ENCODE data around the gene REXO4. TPM values are rescaled to one million over a fixed set of nuclear protein-coding genes. Genes with fewer than 3 reads are reported as not detected.

REXO4 gene
- total and polyA plus RNA-seq, 10 of the 15 experiments (the other 5 are each of a cell fraction or from before 2014, with no cell fraction given), result 2.7 to 43.9 (median 30.5) TPM

DNA sequence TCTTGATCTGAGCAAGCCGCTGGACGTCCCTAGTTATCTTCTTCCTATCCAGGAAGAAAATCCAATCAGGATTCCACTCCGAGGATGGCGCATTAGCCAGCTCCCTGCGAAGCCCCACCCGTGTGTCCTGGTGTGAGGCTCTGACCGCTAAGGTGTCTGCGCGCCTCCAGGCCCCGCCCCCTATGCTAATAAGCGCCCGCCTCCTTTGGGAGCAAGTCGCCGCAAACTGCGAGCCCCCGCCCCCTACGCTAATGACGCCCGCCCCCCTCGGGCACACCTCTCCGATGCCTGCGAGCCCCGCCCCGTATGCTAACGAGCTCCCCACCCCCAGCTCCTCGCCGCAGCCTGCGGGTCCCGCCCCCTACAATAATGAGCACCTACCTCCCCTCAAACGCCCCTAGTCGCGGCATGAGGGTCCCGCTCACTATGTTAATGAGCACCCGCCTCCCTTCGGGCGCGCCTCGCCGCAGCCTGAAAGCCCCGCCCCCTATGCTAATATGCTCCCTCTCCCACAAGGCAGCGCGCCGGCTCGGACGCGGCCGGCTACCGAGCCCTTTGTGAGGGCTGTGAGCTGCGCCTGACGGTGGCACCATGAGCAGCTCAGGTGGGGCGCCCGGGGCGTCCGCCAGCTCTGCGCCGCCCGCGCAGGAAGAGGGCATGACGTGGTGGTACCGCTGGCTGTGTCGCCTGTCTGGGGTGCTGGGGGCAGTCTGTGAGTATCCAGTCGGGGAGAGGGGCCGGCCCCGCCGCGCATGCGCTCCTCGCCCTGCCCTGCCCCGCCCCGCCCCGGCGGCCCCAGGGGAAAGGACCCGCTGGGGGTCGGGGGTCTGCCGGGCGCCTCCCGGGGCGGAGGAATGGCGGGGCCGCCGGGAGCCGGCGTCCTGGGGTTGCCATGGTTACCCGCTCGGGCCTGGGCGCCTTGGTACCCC, 41.9 kb upstream of the REXO4 start, which contains the start of gene CACFD1 (continued):
- TF ChIP-seq MEF2B (IDR thresholded peaks at IDR 0.05; ENCODE audit: partially characterized antibody, poor library complexity, severe bottlenecking) (peak; percentile 83), ZZZ3 (IDR thresholded peaks at IDR 0.05; ENCODE audit: control insufficient read depth, insufficient read length, low read depth) (no peak), EP300 (IDR thresholded peaks at IDR 0.05; ENCODE audit: borderline replicate concordance in 1 of 2, control insufficient read depth in 1 of 2, low read depth in 2 of 2, low read length in 2 of 2) (no peak), NR2C1 (IDR thresholded peaks at IDR 0.05) (no peak), CHD4 (IDR thresholded peaks at IDR 0.05) (no peak), NRF1 (conservative IDR thresholded peaks at IDR 0.05; ENCODE audit: low read depth, low read length) (peak; percentile 57), IKZF1 (conservative IDR thresholded peaks at IDR 0.05) (peak; percentile 66; the same call in 1 of the 2 replicates), HDGF (IDR thresholded peaks at IDR 0.05) (no peak; the same call in 1 of the 2 replicates), RBBP5 (conservative IDR thresholded peaks at IDR 0.05) (no peak), SMAD1 (IDR thresholded peaks at IDR 0.05; ENCODE audit: low read depth, partially characterized antibody) (no peak), ZNF384 (IDR thresholded peaks at IDR 0.05; ENCODE audit: borderline replicate concordance, low read depth, low read length) (no peak)
- TF ChIP-seq, protein P1, sequence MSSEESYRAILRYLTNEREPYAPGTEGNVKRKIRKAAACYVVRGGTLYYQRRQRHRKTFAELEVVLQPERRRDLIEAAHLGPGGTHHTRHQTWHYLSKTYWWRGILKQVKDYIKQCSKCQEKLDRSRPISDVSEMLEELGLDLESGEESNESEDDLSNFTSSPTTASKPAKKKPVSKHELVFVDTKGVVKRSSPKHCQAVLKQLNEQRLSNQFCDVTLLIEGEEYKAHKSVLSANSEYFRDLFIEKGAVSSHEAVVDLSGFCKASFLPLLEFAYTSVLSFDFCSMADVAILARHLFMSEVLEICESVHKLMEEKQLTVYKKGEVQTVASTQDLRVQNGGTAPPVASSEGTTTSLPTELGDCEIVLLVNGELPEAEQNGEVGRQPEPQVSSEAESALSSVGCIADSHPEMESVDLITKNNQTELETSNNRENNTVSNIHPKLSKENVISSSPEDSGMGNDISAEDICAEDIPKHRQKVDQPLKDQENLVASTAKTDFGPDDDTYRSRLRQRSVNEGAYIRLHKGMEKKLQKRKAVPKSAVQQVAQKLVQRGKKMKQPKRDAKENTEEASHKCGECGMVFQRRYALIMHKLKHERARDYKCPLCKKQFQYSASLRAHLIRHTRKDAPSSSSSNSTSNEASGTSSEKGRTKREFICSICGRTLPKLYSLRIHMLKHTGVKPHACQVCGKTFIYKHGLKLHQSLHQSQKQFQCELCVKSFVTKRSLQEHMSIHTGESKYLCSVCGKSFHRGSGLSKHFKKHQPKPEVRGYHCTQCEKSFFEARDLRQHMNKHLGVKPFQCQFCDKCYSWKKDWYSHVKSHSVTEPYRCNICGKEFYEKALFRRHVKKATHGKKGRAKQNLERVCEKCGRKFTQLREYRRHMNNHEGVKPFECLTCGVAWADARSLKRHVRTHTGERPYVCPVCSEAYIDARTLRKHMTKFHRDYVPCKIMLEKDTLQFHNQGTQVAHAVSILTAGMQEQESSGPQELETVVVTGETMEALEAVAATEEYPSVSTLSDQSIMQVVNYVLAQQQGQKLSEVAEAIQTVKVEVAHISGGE (CRISPR knock-in tag; IDR thresholded peaks at IDR 0.05), result no peak
- TF ChIP-seq, protein P2, sequence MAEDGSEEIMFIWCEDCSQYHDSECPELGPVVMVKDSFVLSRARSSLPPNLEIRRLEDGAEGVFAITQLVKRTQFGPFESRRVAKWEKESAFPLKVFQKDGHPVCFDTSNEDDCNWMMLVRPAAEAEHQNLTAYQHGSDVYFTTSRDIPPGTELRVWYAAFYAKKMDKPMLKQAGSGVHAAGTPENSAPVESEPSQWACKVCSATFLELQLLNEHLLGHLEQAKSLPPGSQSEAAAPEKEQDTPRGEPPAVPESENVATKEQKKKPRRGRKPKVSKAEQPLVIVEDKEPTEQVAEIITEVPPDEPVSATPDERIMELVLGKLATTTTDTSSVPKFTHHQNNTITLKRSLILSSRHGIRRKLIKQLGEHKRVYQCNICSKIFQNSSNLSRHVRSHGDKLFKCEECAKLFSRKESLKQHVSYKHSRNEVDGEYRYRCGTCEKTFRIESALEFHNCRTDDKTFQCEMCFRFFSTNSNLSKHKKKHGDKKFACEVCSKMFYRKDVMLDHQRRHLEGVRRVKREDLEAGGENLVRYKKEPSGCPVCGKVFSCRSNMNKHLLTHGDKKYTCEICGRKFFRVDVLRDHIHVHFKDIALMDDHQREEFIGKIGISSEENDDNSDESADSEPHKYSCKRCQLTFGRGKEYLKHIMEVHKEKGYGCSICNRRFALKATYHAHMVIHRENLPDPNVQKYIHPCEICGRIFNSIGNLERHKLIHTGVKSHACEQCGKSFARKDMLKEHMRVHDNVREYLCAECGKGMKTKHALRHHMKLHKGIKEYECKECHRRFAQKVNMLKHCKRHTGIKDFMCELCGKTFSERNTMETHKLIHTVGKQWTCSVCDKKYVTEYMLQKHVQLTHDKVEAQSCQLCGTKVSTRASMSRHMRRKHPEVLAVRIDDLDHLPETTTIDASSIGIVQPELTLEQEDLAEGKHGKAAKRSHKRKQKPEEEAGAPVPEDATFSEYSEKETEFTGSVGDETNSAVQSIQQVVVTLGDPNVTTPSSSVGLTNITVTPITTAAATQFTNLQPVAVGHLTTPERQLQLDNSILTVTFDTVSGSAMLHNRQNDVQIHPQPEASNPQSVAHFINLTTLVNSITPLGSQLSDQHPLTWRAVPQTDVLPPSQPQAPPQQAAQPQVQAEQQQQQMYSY (CRISPR knock-in tag; IDR thresholded peaks at IDR 0.05), result no peak
- TF ChIP-seq, protein P3, sequence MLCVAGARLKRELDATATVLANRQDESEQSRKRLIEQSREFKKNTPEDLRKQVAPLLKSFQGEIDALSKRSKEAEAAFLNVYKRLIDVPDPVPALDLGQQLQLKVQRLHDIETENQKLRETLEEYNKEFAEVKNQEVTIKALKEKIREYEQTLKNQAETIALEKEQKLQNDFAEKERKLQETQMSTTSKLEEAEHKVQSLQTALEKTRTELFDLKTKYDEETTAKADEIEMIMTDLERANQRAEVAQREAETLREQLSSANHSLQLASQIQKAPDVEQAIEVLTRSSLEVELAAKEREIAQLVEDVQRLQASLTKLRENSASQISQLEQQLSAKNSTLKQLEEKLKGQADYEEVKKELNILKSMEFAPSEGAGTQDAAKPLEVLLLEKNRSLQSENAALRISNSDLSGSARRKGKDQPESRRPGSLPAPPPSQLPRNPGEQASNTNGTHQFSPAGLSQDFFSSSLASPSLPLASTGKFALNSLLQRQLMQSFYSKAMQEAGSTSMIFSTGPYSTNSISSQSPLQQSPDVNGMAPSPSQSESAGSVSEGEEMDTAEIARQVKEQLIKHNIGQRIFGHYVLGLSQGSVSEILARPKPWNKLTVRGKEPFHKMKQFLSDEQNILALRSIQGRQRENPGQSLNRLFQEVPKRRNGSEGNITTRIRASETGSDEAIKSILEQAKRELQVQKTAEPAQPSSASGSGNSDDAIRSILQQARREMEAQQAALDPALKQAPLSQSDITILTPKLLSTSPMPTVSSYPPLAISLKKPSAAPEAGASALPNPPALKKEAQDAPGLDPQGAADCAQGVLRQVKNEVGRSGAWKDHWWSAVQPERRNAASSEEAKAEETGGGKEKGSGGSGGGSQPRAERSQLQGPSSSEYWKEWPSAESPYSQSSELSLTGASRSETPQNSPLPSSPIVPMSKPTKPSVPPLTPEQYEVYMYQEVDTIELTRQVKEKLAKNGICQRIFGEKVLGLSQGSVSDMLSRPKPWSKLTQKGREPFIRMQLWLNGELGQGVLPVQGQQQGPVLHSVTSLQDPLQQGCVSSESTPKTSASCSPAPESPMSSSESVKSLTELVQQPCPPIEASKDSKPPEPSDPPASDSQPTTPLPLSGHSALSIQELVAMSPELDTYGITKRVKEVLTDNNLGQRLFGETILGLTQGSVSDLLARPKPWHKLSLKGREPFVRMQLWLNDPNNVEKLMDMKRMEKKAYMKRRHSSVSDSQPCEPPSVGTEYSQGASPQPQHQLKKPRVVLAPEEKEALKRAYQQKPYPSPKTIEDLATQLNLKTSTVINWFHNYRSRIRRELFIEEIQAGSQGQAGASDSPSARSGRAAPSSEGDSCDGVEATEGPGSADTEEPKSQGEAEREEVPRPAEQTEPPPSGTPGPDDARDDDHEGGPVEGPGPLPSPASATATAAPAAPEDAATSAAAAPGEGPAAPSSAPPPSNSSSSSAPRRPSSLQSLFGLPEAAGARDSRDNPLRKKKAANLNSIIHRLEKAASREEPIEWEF (IDR thresholded peaks at IDR 0.05; ENCODE audit: insufficient replicate concordance, low read depth, low read length), result no peak

Data from GM12878 (cell line).